VCaP (cell line): ENCODE measurements around the gene SPACA4.

ENCODE experiments used
- H3K27ac ChIP-seq: fragments of 450-650 bp; 2 replicates; pipeline ENCODE4 v1.5.1; 2017
- TF ChIP-seq, protein P1 (sequence below): fragments of 450-650 bp; conservative IDR thresholded peaks from 2 replicates; pipeline ENCODE4 v1.5.1; 2017; ENCODE audit warnings: mild to moderate bottlenecking, moderate library complexity

The SPACA4 gene

DNA sequence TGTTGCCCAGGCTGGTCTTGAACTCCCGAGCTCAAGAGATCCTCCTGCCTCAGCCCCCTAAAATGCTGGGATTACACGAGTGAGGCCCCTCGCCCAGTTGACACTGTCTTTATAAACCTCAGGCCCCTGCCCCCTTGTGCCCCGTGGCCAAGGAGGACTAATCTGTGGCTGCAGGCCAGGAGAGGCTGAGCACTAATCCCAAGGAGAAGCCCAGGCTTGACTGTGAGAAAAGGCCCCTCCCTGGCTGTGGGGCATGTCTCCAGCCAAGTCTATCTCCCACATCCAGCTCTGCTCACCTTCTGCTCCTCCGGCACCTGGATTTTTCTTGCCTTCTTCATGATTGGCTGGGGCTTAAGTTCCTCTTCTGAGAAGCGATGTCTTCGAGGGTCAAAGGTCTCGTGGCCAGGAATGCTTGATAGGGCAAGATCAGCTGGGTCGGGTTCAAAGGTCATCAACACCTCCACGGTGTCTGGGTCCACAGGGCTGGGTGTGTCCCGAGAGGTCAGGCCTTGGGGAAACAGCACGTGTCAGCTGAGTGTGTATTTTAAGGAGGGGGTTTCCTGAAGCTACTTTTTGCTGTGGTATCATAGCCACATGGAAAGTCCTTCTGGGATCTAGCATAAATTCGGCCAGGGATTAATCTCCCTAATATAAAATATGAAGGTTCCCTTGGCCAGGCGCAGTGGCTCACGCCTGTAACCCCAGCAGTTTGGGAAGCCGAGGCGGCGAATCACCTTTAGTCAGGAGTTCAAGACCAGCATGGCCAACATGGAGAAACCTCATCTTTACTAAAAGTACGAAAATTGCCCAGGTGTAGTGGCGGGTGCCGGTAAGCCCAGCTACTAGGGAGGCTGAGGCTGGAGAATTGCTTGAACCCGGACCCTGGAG lies 26.9 kb downstream of the SPACA4 start:
- TF ChIP-seq, protein P1, sequence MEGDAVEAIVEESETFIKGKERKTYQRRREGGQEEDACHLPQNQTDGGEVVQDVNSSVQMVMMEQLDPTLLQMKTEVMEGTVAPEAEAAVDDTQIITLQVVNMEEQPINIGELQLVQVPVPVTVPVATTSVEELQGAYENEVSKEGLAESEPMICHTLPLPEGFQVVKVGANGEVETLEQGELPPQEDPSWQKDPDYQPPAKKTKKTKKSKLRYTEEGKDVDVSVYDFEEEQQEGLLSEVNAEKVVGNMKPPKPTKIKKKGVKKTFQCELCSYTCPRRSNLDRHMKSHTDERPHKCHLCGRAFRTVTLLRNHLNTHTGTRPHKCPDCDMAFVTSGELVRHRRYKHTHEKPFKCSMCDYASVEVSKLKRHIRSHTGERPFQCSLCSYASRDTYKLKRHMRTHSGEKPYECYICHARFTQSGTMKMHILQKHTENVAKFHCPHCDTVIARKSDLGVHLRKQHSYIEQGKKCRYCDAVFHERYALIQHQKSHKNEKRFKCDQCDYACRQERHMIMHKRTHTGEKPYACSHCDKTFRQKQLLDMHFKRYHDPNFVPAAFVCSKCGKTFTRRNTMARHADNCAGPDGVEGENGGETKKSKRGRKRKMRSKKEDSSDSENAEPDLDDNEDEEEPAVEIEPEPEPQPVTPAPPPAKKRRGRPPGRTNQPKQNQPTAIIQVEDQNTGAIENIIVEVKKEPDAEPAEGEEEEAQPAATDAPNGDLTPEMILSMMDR: no peak
- H3K27ac ChIP-seq: peak overlapping the region; percentile 95

DNA sequence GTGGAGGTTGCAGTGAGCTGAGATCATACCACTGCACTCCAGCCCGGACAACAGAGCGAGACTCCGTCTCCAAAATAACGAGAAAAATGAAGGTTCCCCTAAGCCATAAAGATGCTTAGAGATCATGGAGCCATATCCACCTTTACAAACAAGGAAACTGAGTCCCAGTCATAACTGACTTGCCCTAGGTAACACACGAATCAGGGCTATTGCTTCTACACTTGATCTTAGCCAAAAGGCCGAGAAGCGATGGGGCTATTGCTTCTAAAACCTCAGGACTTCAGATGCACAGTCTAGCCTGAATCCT lies 27.4 kb downstream of the SPACA4 start:
- H3K27ac ChIP-seq: peak overlapping the region; percentile 95
- TF ChIP-seq, protein P1: no peak

DNA sequence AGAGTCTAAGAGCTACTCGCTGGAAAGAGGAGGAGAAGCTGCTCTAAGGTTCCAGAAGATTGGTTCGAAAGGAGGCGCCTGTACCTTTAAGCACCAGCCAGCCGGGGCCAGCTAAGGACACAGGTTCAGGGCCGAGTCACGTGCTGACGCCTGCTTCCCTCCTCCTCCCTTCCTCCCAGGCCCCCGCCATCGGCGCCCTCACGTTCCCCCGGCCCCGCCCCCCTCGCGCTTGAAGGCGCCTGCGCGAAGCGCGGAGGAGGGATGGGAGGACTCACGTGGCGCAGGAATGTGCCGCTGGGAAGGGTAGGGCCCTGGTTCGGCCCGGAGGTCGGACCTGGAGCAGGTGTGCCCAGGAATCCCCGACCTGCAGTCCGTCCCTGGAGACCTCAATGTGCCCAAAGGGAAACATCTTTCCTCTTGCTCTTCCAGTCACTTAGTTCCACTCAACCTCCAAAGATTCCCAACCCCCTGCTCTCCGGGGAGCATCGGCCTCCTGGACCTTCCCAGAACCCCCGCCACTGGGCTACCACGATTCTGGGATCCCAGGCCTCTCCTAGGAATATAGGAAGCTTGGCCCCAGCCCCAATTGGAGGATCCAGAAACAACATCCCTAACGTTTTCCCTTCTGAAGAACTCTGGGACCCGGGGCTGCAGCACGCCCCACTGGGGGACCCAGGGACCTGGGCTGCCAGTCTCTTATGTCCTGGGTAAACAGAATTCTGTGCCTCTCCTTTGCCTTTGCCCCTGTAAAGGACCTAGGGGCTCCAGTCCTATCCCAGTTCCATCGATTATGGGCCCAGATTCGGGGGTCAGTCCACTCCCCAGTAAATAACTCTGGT lies 28.1 kb downstream of the SPACA4 start:
- H3K27ac ChIP-seq: peak overlapping the region; percentile 95
- TF ChIP-seq, protein P1: no peak

DNA sequence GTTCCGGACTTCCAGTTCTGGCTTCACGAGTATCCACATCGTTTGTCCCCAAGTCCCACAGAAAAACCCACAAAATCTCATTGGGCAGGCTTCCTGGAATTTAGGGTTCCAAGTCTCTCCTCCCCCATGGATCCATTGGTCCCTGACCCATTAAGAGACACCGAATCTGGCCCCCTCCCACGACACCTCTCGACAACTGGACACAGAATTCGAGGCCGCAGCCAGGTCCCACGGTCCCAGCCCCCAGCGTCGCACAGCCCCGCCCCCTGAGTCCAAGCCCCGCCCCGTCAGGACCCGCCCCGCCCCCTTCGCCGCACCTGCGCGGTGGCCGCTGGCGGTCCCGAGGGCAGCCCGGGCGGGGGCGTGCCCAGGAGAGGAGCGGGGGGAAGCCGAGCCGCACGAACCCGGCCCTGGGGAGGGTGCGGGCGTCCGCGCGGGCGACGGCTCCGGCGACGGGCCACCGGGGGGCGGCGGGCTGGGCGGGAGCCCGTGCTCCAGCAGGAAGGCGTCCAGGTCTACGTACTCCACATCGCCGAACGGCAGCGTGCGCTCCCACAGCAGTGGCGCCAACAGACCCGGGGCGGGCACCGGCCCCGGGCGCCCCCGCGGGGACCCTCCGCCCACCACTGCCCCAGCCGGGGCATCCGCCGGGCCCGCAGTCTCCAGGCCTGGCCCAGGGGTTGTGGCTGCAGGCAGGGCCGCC lies 28.9 kb downstream of the SPACA4 start:
- H3K27ac ChIP-seq: peak overlapping the region; percentile 95
- TF ChIP-seq, protein P1: no peak

DNA sequence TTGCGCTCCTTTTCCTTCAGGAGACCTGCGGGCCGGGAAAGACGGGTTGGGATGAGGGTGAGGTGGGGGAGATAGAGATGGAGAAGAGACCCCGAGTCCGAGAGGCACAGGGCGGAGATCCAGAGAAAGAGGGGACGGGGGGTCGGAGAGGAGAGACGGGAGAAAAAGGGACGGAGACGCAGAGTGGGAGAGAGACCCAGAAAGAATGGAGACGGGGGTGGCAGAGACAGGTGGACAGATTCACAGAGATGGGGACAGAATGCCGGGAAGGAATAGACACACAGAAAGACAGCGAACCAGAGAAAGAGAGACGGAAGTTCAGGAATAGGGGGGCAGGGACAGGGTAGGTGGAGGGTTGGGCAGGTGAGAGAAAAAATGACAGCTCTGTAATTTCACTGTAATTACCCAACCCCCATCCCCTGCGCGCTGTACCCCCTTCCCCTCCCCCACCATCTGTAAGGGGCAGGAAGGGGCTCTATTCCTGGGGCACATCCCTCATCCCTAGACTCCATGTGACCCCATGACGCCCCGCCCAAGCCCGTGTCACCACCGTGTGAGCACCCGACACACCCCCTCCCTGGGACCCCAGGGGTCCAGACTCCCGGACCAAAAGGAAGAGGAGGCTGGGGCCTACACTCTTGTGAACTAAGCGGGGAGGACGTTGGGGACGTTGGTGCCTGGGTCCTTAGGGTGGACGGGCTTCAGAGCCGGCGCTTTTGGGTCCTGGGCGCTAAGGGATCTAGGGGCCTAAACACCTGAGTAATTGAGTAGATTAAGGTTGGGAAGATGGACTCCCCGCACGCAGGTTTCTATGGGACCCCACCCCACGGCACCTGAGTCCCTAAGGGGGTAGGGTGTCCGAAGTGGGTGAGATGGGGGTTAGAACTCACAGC lies 29.7 kb downstream of the SPACA4 start:
- TF ChIP-seq, protein P1: no peak
- H3K27ac ChIP-seq: peak overlapping the region; percentile 95

DNA sequence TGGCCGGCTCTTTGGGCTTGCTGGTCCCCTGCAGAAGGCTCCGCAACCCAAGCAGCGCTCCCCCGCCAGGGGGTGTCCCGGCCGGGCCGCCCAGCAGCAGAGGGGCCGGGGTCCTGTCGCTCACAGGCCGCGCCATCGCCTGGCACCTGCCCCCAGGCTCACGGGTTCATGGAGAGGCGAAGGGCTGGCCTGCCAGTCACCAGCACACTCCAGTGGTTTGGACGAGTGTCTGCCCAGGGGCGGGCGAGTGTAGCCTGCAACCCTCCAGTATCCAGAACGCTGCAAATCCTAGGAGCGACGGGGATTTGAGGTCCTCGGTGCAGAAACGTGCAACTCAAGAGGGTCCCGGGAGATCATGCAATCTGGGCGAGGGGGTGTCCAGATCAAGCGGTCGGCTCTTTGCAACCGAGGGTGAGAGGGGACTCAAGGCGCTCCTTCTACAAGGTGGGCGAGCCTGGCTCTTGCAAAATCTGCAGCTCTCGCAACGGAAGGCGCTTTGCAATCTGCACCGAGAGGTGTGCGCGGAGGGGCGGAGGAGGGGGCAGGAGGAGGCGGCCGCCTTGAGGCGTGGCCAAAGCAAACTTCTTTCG lies 30.4 kb downstream of the SPACA4 start, which contains the start of gene DBP:
DBP (minus strand) TSS at position 521 of the 590 bp plus-strand sequence; CDS start at position 136, 385 bp downstream.
- TF ChIP-seq, protein P1: peak; percentile 34
- peak within 1 kb of the TSS; percentile 95 for H3K27ac ChIP-seq
